H1 (cell line): ENCODE results near the gene AMHR2. TPM values are rescaled to one million over a fixed set of nuclear protein-coding genes. Genes with fewer than 3 reads are reported as not detected.

Experiments used
- CTCF ChIA-PET: fragments of 300-600 bp; sonication (Branson Sonifier 250); formaldehyde crosslinking; loops from one replicate; lab custom pipeline; 2021; ENCODE audit not compliant: partially characterized antibody; lab: Charles Lee
- POLR2A ChIA-PET: fragments of 300-600 bp; sonication (Branson Sonifier 250); formaldehyde crosslinking; loops from one replicate; lab custom pipeline; 2021; ENCODE audit warnings: inconsistent platforms; ENCODE audit not compliant: partially characterized antibody; lab: Charles Lee
- DNase-seq, 2 experiments: peaks; one replicate each; pipeline versions ENCODE4 v3.0.0 to v3.0.0-alpha.2; 2010 to 2022; ENCODE audit warnings: low spot score in 2 of 2, low read depth in 1 of 2, mixed read lengths in 1 of 2
- FAIRE-seq: peaks from 2 replicates; lab custom pipeline; 2011; peaks lifted over from hg19 to GRCh38; lab: Jason Lieb, UNC
- H2AFZ ChIP-seq: 2 replicates; pipeline ENCODE4 v1.8.1; 2012; ENCODE audit warnings: low read length, inconsistent platforms
- H2AK5ac ChIP-seq: 2 replicates; pipeline ENCODE4 v1.6.1; 2013; ENCODE audit warnings: low read depth, low read length
- H2BK120ac ChIP-seq: replicated peaks from 2 replicates; pipeline ENCODE3; 2013; ENCODE audit warnings: low read depth, low read length, inconsistent platforms
- H2BK12ac ChIP-seq: 2 replicates; pipeline ENCODE4 v1.6.1; 2013; ENCODE audit warnings: low read depth, low read length
- H2BK15ac ChIP-seq: 2 replicates; pipeline ENCODE4 v1.6.1; 2013; ENCODE audit warnings: low read length
- H2BK20ac ChIP-seq: 2 replicates; pipeline ENCODE4 v1.6.1; 2013; ENCODE audit warnings: low read length
- H2BK5ac ChIP-seq: 2 replicates; pipeline ENCODE4 v1.6.1; 2013; ENCODE audit warnings: low read depth, low read length
- H3K14ac ChIP-seq: 2 replicates; pipeline ENCODE4 v1.6.1; 2013; ENCODE audit warnings: inconsistent platforms; ENCODE audit not compliant: insufficient read length
- H3K18ac ChIP-seq: 2 replicates; pipeline ENCODE4 v1.6.1; 2013; ENCODE audit warnings: low read length; ENCODE audit errors: extremely low read depth
- H3K23ac ChIP-seq: 2 replicates; pipeline ENCODE4 v1.6.1; 2013; ENCODE audit warnings: inconsistent platforms; ENCODE audit not compliant: insufficient read length
- H3K23me2 ChIP-seq: 2 replicates; pipeline ENCODE4 v1.6.1; 2013; ENCODE audit warnings: low read depth, low read length
- H3K27ac ChIP-seq: 2 replicates; pipeline ENCODE4 v1.6.1; 2011; ENCODE audit warnings: low read depth, low read length, inconsistent platforms
- H3K27me3 ChIP-seq, 4 experiments: replicated peaks in 1 of 4; 1 replicate in 1 of 4; 2 replicates in 3 of 4; pipeline versions ENCODE4 v1.6.1 to v1.8.1; 2011 to 2013; ENCODE audit warnings: low read length in 3 of 4, mild to moderate bottlenecking in 3 of 4, inconsistent platforms in 2 of 4, mixed read lengths in 2 of 4, moderate library complexity in 1 of 4; ENCODE audit not compliant: control insufficient read depth in 3 of 4, insufficient read depth in 3 of 4; ENCODE audit errors: extremely low read depth in 1 of 4
- H3K36me3 ChIP-seq, 4 experiments: 2 replicates each; pipeline versions ENCODE4 v1.6.1 to v1.8.1; 2011 to 2013; ENCODE audit warnings: mild to moderate bottlenecking in 4 of 4, low read length in 3 of 4, moderate library complexity in 2 of 4, control low read depth in 1 of 4, inconsistent platforms in 1 of 4; ENCODE audit not compliant: insufficient read depth in 4 of 4, control insufficient read depth in 2 of 4
- H3K4ac ChIP-seq: replicated peaks from 2 replicates; pipeline ENCODE3; 2013; ENCODE audit warnings: low read length, low read depth, mixed read lengths, inconsistent platforms; ENCODE audit not compliant: insufficient read length
- H3K4me1 ChIP-seq, 4 experiments: replicated peaks in 1 of 4; 1 replicate in 1 of 4; 2 replicates in 3 of 4; pipeline versions ENCODE4 v1.6.1 to v1.8.1; 2011 to 2013; ENCODE audit warnings: low read length in 3 of 4, inconsistent platforms in 2 of 4, mixed read lengths in 1 of 4; ENCODE audit not compliant: insufficient read depth in 4 of 4, control insufficient read depth in 3 of 4
- H3K4me2 ChIP-seq, 2 experiments: 2 replicates each; pipeline versions ENCODE4 v1.6.1 to v1.8.1; 2011 to 2013; ENCODE audit warnings: low read depth in 2 of 2, low read length in 2 of 2, control low read depth in 1 of 2, inconsistent platforms in 1 of 2, mild to moderate bottlenecking in 1 of 2; ENCODE audit not compliant: insufficient read depth in 1 of 2
- H3K4me3 ChIP-seq, 4 experiments: fragments of 200-600, 300-600 bp in 1 of 4; sonication (generic), shearing (Covaris generic), sonication (Bioruptor Twin) in 1 of 4; 2 replicates each; pipeline versions ENCODE4 v1.5.1 to v1.8.1; 2011 to 2016; ENCODE audit warnings: low read length in 4 of 4, low read depth in 3 of 4, control low read depth in 2 of 4, inconsistent platforms in 2 of 4, mild to moderate bottlenecking in 2 of 4, mixed read lengths in 1 of 4, moderate library complexity in 1 of 4; ENCODE audit not compliant: insufficient read depth in 2 of 4; ENCODE audit errors: extremely low read depth in 1 of 4
- H3K56ac ChIP-seq: replicated peaks from 2 replicates; pipeline ENCODE3; 2013; ENCODE audit warnings: low read depth, mild to moderate bottlenecking, mixed read lengths, low read length, inconsistent platforms; ENCODE audit not compliant: insufficient read length
- H3K79me1 ChIP-seq: 2 replicates; pipeline ENCODE4 v1.6.1; 2013; ENCODE audit warnings: low read depth, low read length, control low read depth
- H3K79me2 ChIP-seq, 2 experiments: 2 replicates each; pipeline versions ENCODE4 v1.6.1 to v1.8.1; 2012 to 2013; ENCODE audit warnings: low read length in 2 of 2, mild to moderate bottlenecking in 2 of 2, inconsistent platforms in 1 of 2; ENCODE audit not compliant: insufficient read depth in 2 of 2, control insufficient read depth in 1 of 2
- H3K9ac ChIP-seq, 4 experiments: replicated peaks in 1 of 4; 1 replicate in 1 of 4; 2 replicates in 3 of 4; pipeline versions ENCODE4 v1.6.1 to v1.8.1; 2011 to 2013; ENCODE audit warnings: low read depth in 3 of 4, low read length in 3 of 4, control low read depth in 2 of 4, mild to moderate bottlenecking in 2 of 4, moderate library complexity in 2 of 4, inconsistent platforms in 1 of 4; ENCODE audit errors: extremely low read depth in 1 of 4
- H3K9me3 ChIP-seq, 2 experiments: 2 replicates each; pipeline versions ENCODE4 v1.6.1 to v1.8.1; 2012 to 2013; ENCODE audit warnings: mild to moderate bottlenecking in 2 of 2, moderate library complexity in 2 of 2, control low read depth in 1 of 2, inconsistent platforms in 1 of 2, low read depth in 1 of 2, low read length in 1 of 2, mixed read lengths in 1 of 2; ENCODE audit not compliant: insufficient read depth in 2 of 2
- H4K20me1 ChIP-seq, 2 experiments: replicated peaks in 1 of 2; 2 replicates each; pipeline versions ENCODE3 to v1.8.1; 2011 to 2013; ENCODE audit warnings: inconsistent platforms in 2 of 2, low read length in 2 of 2, mild to moderate bottlenecking in 1 of 2; ENCODE audit not compliant: insufficient read depth in 2 of 2, control insufficient read depth in 1 of 2
- H4K5ac ChIP-seq: 2 replicates; pipeline ENCODE4 v1.6.1; 2013; ENCODE audit warnings: low read length, low read depth, mixed read lengths, inconsistent platforms; ENCODE audit not compliant: insufficient read length
- H4K8ac ChIP-seq: 2 replicates; pipeline ENCODE4 v1.8.0; 2013; ENCODE audit warnings: mild to moderate bottlenecking, moderate library complexity, low read length, inconsistent platforms; ENCODE audit not compliant: insufficient read depth; ENCODE audit errors: extremely low read depth
- H4K91ac ChIP-seq: replicated peaks from 2 replicates; pipeline ENCODE3; 2013; ENCODE audit warnings: low read length, mixed read lengths, inconsistent platforms; ENCODE audit not compliant: insufficient read length
- KDM5A ChIP-seq: fragments of 200-600 bp; IDR thresholded peaks from 2 replicates; pipeline ENCODE4 v1.7.1; 2012; ENCODE audit warnings: mild to moderate bottlenecking, low read length, inconsistent platforms, mixed read lengths
- NANOG ChIP-seq: IDR thresholded peaks from 2 replicates; pipeline ENCODE4 v1.6.1; 2011; ENCODE audit warnings: low read length, low read depth, mild to moderate bottlenecking, inconsistent platforms; ENCODE audit not compliant: insufficient read depth, poor library complexity, severe bottlenecking
- RAD21 ChIP-seq, 2 experiments: IDR thresholded peaks in 1 of 2; conservative IDR thresholded peaks in 1 of 2; 2 replicates each; pipeline ENCODE4 v1.6.1; 2011; ENCODE audit warnings: low read depth in 2 of 2, low read length in 2 of 2, improper control_type of control experiment in 1 of 2, inconsistent platforms in 1 of 2, mild to moderate bottlenecking in 1 of 2, moderate library complexity in 1 of 2
- SIRT6 ChIP-seq: IDR thresholded peaks from one replicate; pipeline ENCODE4 v1.7.1; 2012; ENCODE audit warnings: low read length, inconsistent platforms
- SUZ12 ChIP-seq: fragments of 200-600 bp; sonication (generic); IDR thresholded peaks from 2 replicates; pipeline ENCODE4 v1.6.1; 2012; ENCODE audit warnings: mild to moderate bottlenecking, inconsistent platforms, low read length, moderate library complexity, mixed read lengths
- YY1 ChIP-seq: IDR thresholded peaks from 2 replicates; pipeline ENCODE4 v1.6.1; 2011; ENCODE audit warnings: low read depth, mild to moderate bottlenecking, low read length
- WGBS, 2 experiments: shearing (Covaris generic) in 1 of 2; methylation state at CpG; one replicate each; pipeline versions ENCODE4 v1.1.6 to v1.1.7; 2013 to 2015; ENCODE audit warnings: low lambda C conversion rate in 2 of 2, mixed read lengths in 2 of 2, inconsistent platforms in 1 of 2, low coverage in 1 of 2, missing lambda C conversion rate in 1 of 2; ENCODE audit not compliant: insufficient replicate concordance in 2 of 2, insufficient coverage in 1 of 2, insufficient read length in 1 of 2; ENCODE audit errors: extremely low coverage in 1 of 2, missing lambda C conversion rate in 1 of 2; 5-methylcytosine and 5-hydroxymethylcytosine counted together
- polyA plus RNA-seq, 7 experiments: library from polyadenylated mRNA; depleted of rRNA in 3 of 7; stranded (reverse) in 5 of 7; unstranded in 2 of 7; fragments of >200 nt in 5 of 7; fragments of 200-250 nt in 2 of 7; gene quantifications; 1 replicate in 5 of 7; 2 replicates in 1 of 7; 4 replicates in 1 of 7; pipeline versions ENCODE4 v1.2.1 to v1.2.3, GENCODE V29; 2011 to 2013; ENCODE audit warnings: missing spikeins in 2 of 7, mixed read lengths in 2 of 7
- total RNA-seq: library from RNA; stranded (reverse); fragmentation: NEBNext Ultra II Directional; extraction: Animal tissue kit (Norgen Biotek cat#: 25700); gene quantifications from 2 replicates; pipeline ENCODE4 v1.2.1, GENCODE V29; 2021
- TF ChIP-seq, protein P1 (sequence below): IDR thresholded peaks from 2 replicates; pipeline ENCODE4 v1.6.1; 2012; ENCODE audit warnings: inconsistent platforms
- TF ChIP-seq, protein P2 (sequence below): IDR thresholded peaks from 2 replicates; pipeline ENCODE4 v1.6.1; 2011; ENCODE audit warnings: low read length, improper control_type of control experiment
- TF ChIP-seq, protein P3 (sequence below), 3 experiments: IDR thresholded peaks; 1 replicate in 2 of 3; 2 replicates in 1 of 3; pipeline versions ENCODE4 v1.5.1 to v1.6.1; 2011; ENCODE audit warnings: low read length in 3 of 3, mild to moderate bottlenecking in 3 of 3, inconsistent platforms in 2 of 3, low read depth in 1 of 3, moderate library complexity in 1 of 3; ENCODE audit not compliant: insufficient read depth in 1 of 3; ENCODE audit errors: control extremely low read depth in 1 of 3

Gene AMHR2
- total and polyA plus RNA-seq, 2 of the 8 experiments (the other 6 are each of a cell fraction or from before 2014, with no cell fraction given), result 0.29 to 0.35 TPM

DNA sequence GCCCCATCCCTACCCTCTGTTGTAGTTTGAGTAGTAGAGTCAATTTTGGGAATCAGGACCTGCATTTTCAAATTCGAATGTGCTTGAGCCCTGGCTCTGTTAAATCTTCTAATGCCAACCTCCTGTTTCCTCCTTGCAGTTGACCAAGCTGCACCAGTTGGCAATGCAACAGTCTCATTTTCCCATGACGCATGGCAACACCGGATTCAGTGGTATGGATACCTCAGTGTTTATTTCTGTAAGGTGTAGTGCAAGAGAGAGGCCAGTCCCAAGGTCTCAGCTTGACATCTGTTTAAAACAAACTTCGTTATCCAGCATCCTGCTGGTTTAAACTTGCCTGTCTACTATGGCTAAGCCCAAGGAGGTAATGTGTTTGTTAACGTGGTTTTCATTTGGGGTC lies 43.4 kb downstream of the AMHR2 start:
- H2AK5ac ChIP-seq, result no peak overlapping the region
- H4K20me1 ChIP-seq, result peaks cover 39 to 43% of the 10 kb centered on the region in 2 experiments
- H3K4me3 ChIP-seq, result no peak overlapping the region
- H3K36me3 ChIP-seq, result peaks cover 88 to 100% (median 94%) of the 10 kb centered on the region in 4 experiments
- no peak for DNase-seq
- no peak overlapping the region for H2BK12ac ChIP-seq
- no peak overlapping the region; the same call in 1 of the 2 replicates for H2BK5ac ChIP-seq
- H3K4ac ChIP-seq, result no peak overlapping the region
- H3K14ac ChIP-seq, result no peak overlapping the region
- H3K79me1 ChIP-seq, result peaks cover 7% of the 10 kb centered on the region
- H3K27me3 ChIP-seq, result no peaks in the 10 kb centered on the region
- ChIA-PET CTCF (interaction anchor here (0.8 to 2.0 kb wide), 4 partner anchors 9 to 35 kb away, joined by 3 to 6 read pairs (median 4); no protein-coding TSS in a partner anchor), POLR2A (interaction anchor here (0.8 to 67.0 kb wide), 4 partner anchors 1 to 131 kb away, joined by 3 to 3397 read pairs (median 1700); partner anchors contain the start of genes MAP3K12, NPFF, PCBP2 and PRR13)
- 88% methylated on average over 5 of the region's 5 CpGs; no CpG with 5 or more reads in 1 of the 2 experiments for WGBS, 2 experiments
- H3K4me1 ChIP-seq, result peaks cover 0 to 5% (median 0%) of the 10 kb centered on the region in 4 experiments; a peak in 2 of 7 replicates
- H3K27ac ChIP-seq, result no peak overlapping the region
- H2BK20ac ChIP-seq, result no peak overlapping the region
- no peak overlapping the region for H2AFZ ChIP-seq
- H3K4me2 ChIP-seq, result no peak overlapping the region
- H3K56ac ChIP-seq, result no peak overlapping the region
- H3K18ac ChIP-seq, result no peak overlapping the region
- no peak overlapping the region for H4K5ac ChIP-seq
- H3K9me3 ChIP-seq, result no peaks in the 10 kb centered on the region
- no peak overlapping the region for H3K23ac ChIP-seq
- H2BK120ac ChIP-seq, result no peak overlapping the region
- no peak overlapping the region for H4K8ac ChIP-seq
- no peak for FAIRE-seq
- no peak overlapping the region for H4K91ac ChIP-seq
- peaks cover 0 to 64% of the 10 kb centered on the region in 2 experiments; a peak in 2 of 4 replicates for H3K79me2 ChIP-seq
- H3K9ac ChIP-seq, result no peak overlapping the region
- no peaks in the 10 kb centered on the region; the same call in 1 of the 2 replicates for H3K23me2 ChIP-seq
- H2BK15ac ChIP-seq, result no peak overlapping the region
- TF ChIP-seq SIRT6 (no peak), NANOG (no peak), SUZ12 (no peak), YY1 (no peak), RAD21 (IDR thresholded peaks at IDR 0.05 in 1 of 2, conservative IDR thresholded peaks at IDR 0.05 in 1 of 2; ENCODE audit: low read depth in 2 of 2, low read length in 2 of 2) (no peak), KDM5A (no peak)
- TF ChIP-seq, protein P1, sequence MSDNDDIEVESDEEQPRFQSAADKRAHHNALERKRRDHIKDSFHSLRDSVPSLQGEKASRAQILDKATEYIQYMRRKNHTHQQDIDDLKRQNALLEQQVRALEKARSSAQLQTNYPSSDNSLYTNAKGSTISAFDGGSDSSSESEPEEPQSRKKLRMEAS, result no peak
- TF ChIP-seq, protein P2, sequence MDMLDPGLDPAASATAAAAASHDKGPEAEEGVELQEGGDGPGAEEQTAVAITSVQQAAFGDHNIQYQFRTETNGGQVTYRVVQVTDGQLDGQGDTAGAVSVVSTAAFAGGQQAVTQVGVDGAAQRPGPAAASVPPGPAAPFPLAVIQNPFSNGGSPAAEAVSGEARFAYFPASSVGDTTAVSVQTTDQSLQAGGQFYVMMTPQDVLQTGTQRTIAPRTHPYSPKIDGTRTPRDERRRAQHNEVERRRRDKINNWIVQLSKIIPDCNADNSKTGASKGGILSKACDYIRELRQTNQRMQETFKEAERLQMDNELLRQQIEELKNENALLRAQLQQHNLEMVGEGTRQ, result no peak
- TF ChIP-seq, protein P3, sequence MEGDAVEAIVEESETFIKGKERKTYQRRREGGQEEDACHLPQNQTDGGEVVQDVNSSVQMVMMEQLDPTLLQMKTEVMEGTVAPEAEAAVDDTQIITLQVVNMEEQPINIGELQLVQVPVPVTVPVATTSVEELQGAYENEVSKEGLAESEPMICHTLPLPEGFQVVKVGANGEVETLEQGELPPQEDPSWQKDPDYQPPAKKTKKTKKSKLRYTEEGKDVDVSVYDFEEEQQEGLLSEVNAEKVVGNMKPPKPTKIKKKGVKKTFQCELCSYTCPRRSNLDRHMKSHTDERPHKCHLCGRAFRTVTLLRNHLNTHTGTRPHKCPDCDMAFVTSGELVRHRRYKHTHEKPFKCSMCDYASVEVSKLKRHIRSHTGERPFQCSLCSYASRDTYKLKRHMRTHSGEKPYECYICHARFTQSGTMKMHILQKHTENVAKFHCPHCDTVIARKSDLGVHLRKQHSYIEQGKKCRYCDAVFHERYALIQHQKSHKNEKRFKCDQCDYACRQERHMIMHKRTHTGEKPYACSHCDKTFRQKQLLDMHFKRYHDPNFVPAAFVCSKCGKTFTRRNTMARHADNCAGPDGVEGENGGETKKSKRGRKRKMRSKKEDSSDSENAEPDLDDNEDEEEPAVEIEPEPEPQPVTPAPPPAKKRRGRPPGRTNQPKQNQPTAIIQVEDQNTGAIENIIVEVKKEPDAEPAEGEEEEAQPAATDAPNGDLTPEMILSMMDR (IDR thresholded peaks at IDR 0.05; ENCODE audit: control extremely low read depth in 1 of 3, insufficient read depth in 1 of 3, low read depth in 1 of 3, low read length in 3 of 3), result no peak
